ENCODE data around the gene TSPEAR.

GRCh38 chr21:44752671-44753235 is 41.4 kb upstream of the TSPEAR start:
- no peak for TF ChIP-seq CTCF (IDR thresholded peaks at IDR 0.05)
- no peak for TF ChIP-seq ZFX (IDR thresholded peaks at IDR 0.05; ENCODE audit: borderline replicate concordance)

All from 22Rv1 (cell line).